COLO668 (cell line): ENCODE measurements around the gene MT1G.
"Not testable (repeated sequence)": the region's sequence is repeated elsewhere in the genome, so short reads cannot be mapped to it uniquely, and the experiment has no call there.

Experiments used
- DNase-seq: peaks from one replicate; lab custom pipeline; 2025; ENCODE audit not compliant: unreplicated experiment; lab: John Stamatoyannopoulos, UW

MT1G gene

DNA sequence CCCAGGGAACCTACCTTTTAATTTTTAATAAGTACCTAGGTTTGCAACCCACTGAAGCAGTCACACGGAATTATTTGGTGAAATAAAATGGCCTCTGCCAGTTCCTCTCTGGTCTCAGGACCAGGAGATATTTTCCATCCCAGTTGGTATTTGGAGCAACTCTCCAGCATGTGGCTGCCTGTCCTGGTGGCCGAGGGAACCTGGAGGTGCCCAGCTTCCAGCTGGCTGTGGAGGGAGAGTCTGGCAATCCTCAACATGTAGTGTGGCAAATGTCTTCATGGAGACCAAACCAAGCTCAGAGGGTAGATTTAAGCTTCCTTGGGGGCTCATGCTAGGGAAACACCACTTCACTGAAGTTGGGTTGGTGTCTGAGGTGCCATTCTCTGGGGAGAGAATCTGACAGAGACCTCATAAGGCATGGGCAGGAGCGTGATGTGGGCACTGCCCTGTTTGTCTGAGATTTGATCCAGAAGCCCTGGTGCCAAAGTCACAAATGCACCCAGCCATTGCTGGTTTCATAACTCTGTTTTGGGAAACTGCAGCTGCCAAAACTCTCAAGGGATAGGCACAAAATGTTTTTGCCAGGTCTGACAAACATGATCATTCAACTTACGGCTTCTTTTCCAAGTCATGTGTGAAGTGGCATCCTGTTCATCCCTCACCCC lies 17.2 kb upstream of the MT1G start:
- DNase-seq = no peak

DNA sequence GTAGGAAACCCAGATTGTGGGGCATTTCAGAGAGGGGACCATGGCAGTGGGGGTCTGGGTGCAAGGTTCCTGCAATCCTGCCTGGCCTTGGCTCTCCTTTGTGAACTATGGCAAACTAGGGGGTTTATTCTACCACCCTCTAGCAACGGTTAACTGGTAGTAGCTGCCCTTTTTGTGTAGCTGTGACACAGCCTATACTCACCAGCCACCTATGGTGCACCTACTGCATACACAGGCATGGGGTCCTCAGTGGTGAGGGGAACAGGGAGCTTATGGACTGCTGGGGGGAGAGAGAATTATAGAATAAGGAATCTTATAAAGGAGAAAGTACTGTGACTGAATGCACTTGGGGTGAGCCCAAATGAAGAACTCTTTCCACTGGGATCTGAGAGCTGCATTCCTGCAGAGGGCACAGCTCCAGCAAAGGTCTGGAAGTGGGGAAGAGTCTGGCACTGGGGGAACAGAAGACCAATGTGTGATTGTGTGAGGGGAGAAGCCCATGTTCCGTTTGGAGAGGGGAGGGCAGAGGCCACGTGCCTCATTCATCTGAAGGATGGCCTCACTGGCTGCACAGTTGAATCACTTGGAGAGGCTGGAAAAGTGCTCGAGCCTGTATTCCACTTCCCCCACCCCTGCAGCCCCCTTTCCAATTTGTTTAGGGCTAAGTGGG lies 16.5 kb upstream of the MT1G start:
- DNase-seq = no peak

- DNase-seq = no peak
These were observed 15.7 kb upstream of the MT1G start for GRCh38 chr16:56683424-56684172.

DNA sequence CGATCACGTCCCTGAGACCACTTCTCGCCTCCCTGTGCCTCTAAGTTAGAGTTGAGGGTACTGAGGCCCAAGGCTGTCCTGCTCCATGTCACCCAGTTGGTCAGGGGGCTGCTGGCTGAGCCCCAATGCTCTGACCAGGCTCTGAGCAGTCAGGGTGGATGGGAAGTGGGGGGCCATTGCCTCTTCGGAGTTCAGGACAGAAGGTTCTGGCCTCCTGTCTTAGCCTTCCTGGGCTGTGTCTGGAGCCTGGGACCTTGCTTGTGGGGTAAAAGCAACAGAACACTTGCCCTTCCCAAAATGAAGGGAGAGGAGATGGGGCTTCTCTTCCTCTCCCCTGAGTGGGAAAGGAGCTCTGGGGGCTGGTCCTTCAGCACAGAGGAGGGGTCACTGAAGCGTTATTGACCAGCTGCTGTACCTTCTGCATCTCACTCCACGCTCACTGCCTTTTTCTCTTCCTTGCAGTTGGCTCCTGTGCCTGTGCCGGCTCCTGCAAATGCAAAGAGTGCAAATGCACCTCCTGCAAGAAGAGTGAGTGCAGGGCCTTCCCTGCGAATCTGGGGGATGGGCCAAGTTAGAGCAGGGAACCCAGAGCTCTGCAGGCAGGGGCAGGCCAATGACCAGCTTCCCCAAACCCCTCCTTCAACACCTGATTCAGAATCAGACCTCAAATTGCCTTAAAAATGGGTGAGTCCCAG lies 15.0 kb upstream of the MT1G start:
- no peak for DNase-seq

- peak; percentile 86 for DNase-seq
These were observed 14.3 kb upstream of the MT1G start, which contains the start of gene MT1X for GRCh38 chr16:56681939-56682702. MT1X (plus strand) TSS chr16:56682470; CDS start chr16:56682541, 71 bp downstream.

DNA sequence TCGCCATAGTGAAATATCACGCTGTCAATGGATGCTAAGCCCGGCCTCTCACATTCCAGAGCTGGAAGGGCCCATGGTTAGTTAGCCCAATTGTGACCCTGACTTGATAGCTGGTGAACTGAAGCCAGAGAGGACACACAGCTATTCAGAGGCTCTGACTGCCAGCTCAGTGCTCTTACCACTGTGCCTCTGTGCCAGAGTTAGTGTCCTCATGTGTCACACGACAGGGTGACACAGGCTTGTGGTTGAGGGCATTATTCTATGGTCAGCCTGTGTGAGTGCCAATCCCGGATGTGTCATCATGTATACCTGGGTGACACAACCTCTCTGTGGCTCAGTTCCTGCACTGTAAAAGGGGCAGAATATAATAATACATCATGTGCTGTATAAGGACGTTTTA lies 12.0 kb upstream of the MT1G start:
- DNase-seq = no peak

DNA sequence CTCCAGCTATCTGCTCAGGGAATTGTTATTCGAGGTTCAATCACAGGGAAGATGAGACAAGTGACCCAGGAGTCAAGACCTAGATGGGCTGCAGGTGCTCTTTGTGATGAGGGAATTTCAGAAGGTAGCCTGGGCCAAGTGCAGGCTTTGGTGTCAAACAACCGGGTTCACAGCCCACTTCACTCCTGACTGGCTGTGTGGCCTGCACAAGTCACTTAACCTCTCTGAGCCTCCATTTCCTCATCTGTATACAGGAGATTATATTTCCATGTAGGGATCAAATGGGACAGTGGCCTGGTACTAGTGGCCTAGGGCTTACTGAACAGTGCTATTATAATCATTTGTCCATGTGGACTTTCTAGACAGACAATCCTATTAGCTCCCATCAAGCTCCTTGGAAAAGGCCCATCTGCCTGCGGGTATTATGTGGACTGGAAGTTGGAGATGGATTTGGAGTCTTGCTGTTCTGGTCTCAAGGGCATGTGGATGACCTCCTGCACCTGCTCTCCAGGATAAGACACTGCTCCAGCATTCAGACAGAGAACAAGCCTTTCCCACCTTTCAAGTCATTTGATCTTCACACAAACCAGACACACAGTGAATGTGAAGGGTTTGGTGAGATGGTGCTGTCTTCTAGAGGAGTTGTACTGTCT lies 11.3 kb upstream of the MT1G start:
- DNase-seq = no peak

- DNase-seq = no peak
These were observed 9.6 kb upstream of the MT1G start for GRCh38 chr16:56677474-56677873.

- no peak for DNase-seq
These were observed 7.9 kb upstream of the MT1G start for GRCh38 chr16:56675685-56676210.

- not testable (repeated sequence) for DNase-seq
These were observed 6.7 kb upstream of the MT1G start for GRCh38 chr16:56674570-56674969.

DNA sequence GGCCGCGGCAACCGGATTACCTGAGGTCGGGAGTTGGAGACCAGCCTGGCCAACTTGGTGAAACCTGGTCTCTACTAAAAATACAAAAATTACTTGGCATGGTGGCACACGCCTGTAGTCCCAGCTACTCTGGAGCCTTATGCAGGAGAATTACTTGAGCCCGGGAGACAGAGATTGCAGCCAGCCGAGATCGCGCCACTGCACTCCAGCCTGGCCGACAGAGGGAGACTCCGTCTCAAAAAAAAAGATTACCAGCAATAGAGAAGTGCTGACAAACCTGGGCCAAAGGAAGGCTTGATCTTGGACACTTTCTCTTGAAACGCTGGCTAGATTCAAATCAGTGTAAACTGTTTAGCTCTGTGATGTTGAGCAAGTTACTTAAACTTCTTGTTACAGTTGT lies 6.1 kb upstream of the MT1G start:
- DNase-seq = no peak

GRCh38 chr16:56672761-56673536 lies 5.1 kb upstream of the MT1G start:
- no peak for DNase-seq

DNA sequence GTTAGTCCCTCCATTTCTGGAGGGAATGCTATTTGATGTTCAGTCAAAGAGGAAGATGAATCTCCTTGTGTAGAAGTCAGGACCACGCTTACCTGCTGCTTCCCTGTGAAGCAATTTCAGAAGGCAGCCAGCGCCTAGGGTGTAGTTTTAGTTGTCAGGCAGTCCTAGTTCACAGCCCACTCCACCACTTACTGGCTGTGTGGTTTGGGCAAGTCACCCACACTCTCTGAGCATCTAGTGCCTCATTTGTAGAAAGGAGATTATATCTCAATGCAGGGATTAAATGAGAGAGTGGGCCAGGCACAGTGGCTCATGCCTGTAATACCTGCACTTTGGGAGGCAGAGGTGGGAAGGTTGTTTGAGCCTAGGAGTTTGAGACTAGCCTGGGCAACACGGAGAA lies 4.3 kb upstream of the MT1G start:
- not testable (repeated sequence) for DNase-seq

DNA sequence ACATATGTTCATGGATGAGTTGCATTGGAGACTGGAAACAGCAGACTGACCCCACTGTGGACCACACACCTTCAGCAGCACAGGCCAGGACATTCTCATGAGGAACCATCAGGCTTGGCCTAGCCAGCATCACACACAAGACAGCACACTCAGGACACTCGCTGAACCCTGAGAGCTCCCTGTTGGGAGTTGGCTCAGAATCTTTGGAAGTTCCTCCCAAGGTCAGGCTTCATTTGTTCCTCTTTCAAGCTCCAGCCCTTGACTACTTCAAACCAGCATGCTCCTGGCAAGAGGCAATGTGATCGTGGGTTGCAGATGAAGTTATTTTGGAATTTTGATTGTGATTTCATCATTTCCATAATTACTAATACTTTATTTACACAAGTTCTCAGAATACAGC lies 3.8 kb upstream of the MT1G start:
- DNase-seq = not testable (repeated sequence)

DNA sequence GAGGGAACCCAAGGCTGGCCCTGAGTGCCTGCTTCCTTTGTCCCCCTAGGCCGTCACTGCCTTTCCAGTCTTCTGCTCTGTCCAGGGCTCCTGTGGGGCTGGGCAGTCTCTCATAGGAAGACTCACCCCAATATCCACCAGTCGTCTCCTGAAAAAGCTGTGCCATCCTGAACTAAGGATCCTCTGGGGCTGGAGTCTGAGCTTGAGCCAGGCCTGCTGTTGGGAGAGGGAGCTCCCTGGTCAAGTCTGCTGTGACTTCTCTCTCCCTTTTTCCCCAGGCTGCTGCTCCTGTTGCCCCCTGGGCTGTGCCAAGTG lies 2.7 kb upstream of the MT1G start:
- DNase-seq = no peak

- no peak for DNase-seq
These were observed 2.2 kb upstream of the MT1G start for GRCh38 chr16:56669840-56670619.

GRCh38 chr16:56669005-56669839 lies 1.4 kb upstream of the MT1G start, which contains the start of gene MT1H:
MT1H (plus strand) TSS chr16:56669814; CDS start chr16:56669885, 71 bp downstream.
- no peak for DNase-seq
